Fibroblast of lung (primary cell): ENCODE measurements around the gene ADAD1. TPM values are rescaled to one million over a fixed set of nuclear protein-coding genes. Genes with fewer than 3 reads are reported as not detected.

Experiments used
- DNase-seq, 2 donors: peaks; one replicate each; pipeline versions ENCODE4 v3.0.0 to v3.0.0-alpha.2; 2010; ENCODE audit warnings: low read depth in 2 of 2
- H2AFZ ChIP-seq: 2 replicates; pipeline ENCODE4 v1.5.1; 2012; ENCODE audit warnings: low read length, control low read depth, inconsistent platforms
- H3K27ac ChIP-seq: 2 replicates; pipeline ENCODE4 v1.5.1; 2011; ENCODE audit warnings: low read length, control low read depth; ENCODE audit not compliant: insufficient read depth
- H3K27me3 ChIP-seq: 2 replicates; pipeline ENCODE4 v1.5.1; 2011; ENCODE audit warnings: mild to moderate bottlenecking, low read length; ENCODE audit not compliant: control insufficient read depth, insufficient read depth
- H3K36me3 ChIP-seq: 2 replicates; pipeline ENCODE4 v1.5.1; 2011; ENCODE audit warnings: low read length; ENCODE audit not compliant: control insufficient read depth, insufficient read depth
- H3K4me1 ChIP-seq: 2 replicates; pipeline ENCODE4 v1.5.1; 2011; ENCODE audit warnings: low read length; ENCODE audit not compliant: control insufficient read depth, insufficient read depth; ENCODE audit errors: extremely low read depth
- H3K4me2 ChIP-seq: 2 replicates; pipeline ENCODE4 v1.5.1; 2011; ENCODE audit warnings: low read length, control low read depth; ENCODE audit not compliant: insufficient read depth; ENCODE audit errors: extremely low read depth
- H3K4me3 ChIP-seq, 4 experiments: fragments of 200-600 bp in 1 of 4; sonication (generic) in 1 of 4; replicated peaks in 1 of 4; 2 replicates each; pipeline ENCODE4 v1.5.1; 2011 to 2016; ENCODE audit warnings: low read length in 4 of 4, low read depth in 3 of 4, mild to moderate bottlenecking in 3 of 4, control low read depth in 2 of 4, inconsistent platforms in 1 of 4, mixed read lengths in 1 of 4; ENCODE audit not compliant: insufficient read depth in 1 of 4; ENCODE audit errors: control extremely low read depth in 1 of 4
- H3K79me2 ChIP-seq: 2 replicates; pipeline ENCODE4 v1.5.1; 2012; ENCODE audit warnings: mild to moderate bottlenecking, low read length, inconsistent platforms; ENCODE audit not compliant: control insufficient read depth, insufficient read depth
- H3K9ac ChIP-seq: 2 replicates; pipeline ENCODE4 v1.5.1; 2011; ENCODE audit warnings: mild to moderate bottlenecking, low read length, control low read depth; ENCODE audit not compliant: insufficient read depth
- H3K9me3 ChIP-seq: 2 replicates; pipeline ENCODE4 v1.5.1; 2012; ENCODE audit warnings: low read depth, low read length; ENCODE audit not compliant: control insufficient read depth, insufficient read depth
- H4K20me1 ChIP-seq: 2 replicates; pipeline ENCODE4 v1.5.1; 2011; ENCODE audit warnings: low read length; ENCODE audit not compliant: control insufficient read depth, insufficient read depth; ENCODE audit errors: extremely low read depth
- CTCF ChIP-seq, 2 donors: IDR thresholded peaks in 1 of 2; conservative IDR thresholded peaks in 1 of 2; 1 replicate in 1 of 2; 2 replicates in 1 of 2; pipeline ENCODE4 v1.5.1; 2011 to 2012; ENCODE audit warnings: low read length in 2 of 2, control low read depth in 1 of 2, inconsistent platforms in 1 of 2, low read depth in 1 of 2, mild to moderate bottlenecking in 1 of 2
- EZH2 ChIP-seq: IDR thresholded peaks from 2 replicates; pipeline ENCODE4 v1.5.1; 2012; ENCODE audit warnings: low read length, control low read depth, mild to moderate bottlenecking; ENCODE audit errors: missing control alignments
- polyA plus RNA-seq, 2 donors: library from polyadenylated mRNA; depleted of rRNA in 1 of 2; stranded (reverse) in 1 of 2; unstranded in 1 of 2; fragments of >200 nt; gene quantifications; 2 replicates each; pipeline ENCODE4 v1.2.1, GENCODE V29; 2011 to 2012; ENCODE audit warnings: missing spikeins in 1 of 2
- total RNA-seq: library from RNA; depleted of rRNA; stranded (reverse); fragments of >200 nt; gene quantifications from 2 replicates; pipeline ENCODE4 v1.2.1, GENCODE V29; 2014

Gene ADAD1
- total and polyA plus RNA-seq, 2 donors (not counting 1 experiment from before 2014, with no cell fraction given) = not detected

DNA sequence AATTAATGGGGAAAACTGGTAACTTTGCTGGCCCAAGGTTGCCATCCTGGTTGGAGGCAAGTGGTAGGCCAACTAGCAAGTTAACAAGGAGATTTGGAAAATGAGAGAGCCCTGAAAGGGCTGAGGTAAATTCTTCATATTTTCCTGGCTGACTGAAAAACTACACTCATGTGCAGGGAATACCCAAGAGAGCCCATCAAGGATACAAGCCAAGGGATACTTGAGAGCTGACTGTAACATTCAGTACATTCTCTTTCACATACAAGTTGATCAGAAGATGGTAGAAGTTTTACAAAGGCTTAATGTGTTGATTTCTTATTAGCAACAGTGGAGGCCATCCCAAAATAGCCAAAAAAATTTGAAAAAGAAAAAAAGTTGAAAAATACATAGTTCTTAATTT lies 44.4 kb downstream of the ADAD1 start:
- Histone ChIP-seq H3K79me2 (no peaks in the 10 kb centered on the region), H3K9ac (no peak overlapping the region), H2AFZ (no peak overlapping the region), H4K20me1 (no peaks in the 10 kb centered on the region), H3K4me3 (no peak overlapping the region), H3K27ac (no peak overlapping the region), H3K36me3 (no peaks in the 10 kb centered on the region), H3K4me1 (no peaks in the 10 kb centered on the region), H3K4me2 (no peak overlapping the region), H3K9me3 (no peaks in the 10 kb centered on the region), H3K27me3 (no peaks in the 10 kb centered on the region)
- no peak for DNase-seq
- TF ChIP-seq EZH2 = no peak
- no peak for TF ChIP-seq CTCF (conservative IDR thresholded peaks at IDR 0.05 in 1 of 2, IDR thresholded peaks at IDR 0.05 in 1 of 2; ENCODE audit: low read depth in 1 of 2, low read length in 2 of 2)

DNA sequence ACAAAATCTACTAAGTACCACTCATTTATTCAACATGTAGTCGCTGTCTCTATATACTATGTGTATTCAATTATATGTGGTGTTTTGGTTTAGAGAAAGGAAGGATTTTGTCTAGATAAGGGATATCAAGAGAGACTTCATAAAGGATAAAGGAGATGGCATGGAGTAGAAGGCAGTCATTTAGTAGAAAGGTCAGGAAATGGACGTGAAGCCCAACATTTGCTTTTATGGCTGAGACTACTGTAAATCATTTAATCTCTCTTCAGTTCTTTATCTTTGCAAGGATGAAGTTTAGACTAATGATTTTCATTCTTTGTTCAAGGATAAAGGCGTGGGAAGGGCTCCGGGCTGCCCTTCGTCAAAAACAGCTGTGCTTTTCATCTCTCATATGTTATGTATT lies 52.5 kb downstream of the ADAD1 start:
- H3K4me2 ChIP-seq = no peak overlapping the region
- H3K4me3 ChIP-seq = no peak overlapping the region
- no peak overlapping the region for H3K27ac ChIP-seq
- no peaks in the 10 kb centered on the region for H3K27me3 ChIP-seq
- no peaks in the 10 kb centered on the region for H3K79me2 ChIP-seq
- H3K9me3 ChIP-seq = no peaks in the 10 kb centered on the region
- H2AFZ ChIP-seq = no peak overlapping the region
- no peaks in the 10 kb centered on the region for H4K20me1 ChIP-seq
- no peaks in the 10 kb centered on the region for H3K4me1 ChIP-seq
- TF ChIP-seq CTCF (conservative IDR thresholded peaks at IDR 0.05 in 1 of 2, IDR thresholded peaks at IDR 0.05 in 1 of 2; ENCODE audit: low read depth in 1 of 2, low read length in 2 of 2) (no peak), EZH2 (no peak)
- no peak for DNase-seq
- H3K36me3 ChIP-seq = no peaks in the 10 kb centered on the region
- H3K9ac ChIP-seq = no peak overlapping the region

- DNase-seq = no peak
These were observed 55.5 kb downstream of the ADAD1 start for GRCh38 chr4:122434285-122434684.

More at GRCh38 chr4:122434285-122434684, 55.5 kb downstream of the ADAD1 start:
- no peak overlapping the region for H3K27ac ChIP-seq
- no peak overlapping the region for H3K4me2 ChIP-seq
- TF ChIP-seq CTCF (conservative IDR thresholded peaks at IDR 0.05 in 1 of 2, IDR thresholded peaks at IDR 0.05 in 1 of 2; ENCODE audit: low read depth in 1 of 2, low read length in 2 of 2) (no peak), EZH2 (no peak)
- H3K27me3 ChIP-seq = no peaks in the 10 kb centered on the region
- no peaks in the 10 kb centered on the region for H3K36me3 ChIP-seq
- no peaks in the 10 kb centered on the region for H3K9me3 ChIP-seq
- H3K9ac ChIP-seq = no peak overlapping the region
- H2AFZ ChIP-seq = no peak overlapping the region
- H4K20me1 ChIP-seq = no peaks in the 10 kb centered on the region
- H3K4me3 ChIP-seq = no peak overlapping the region
- no peaks in the 10 kb centered on the region for H3K79me2 ChIP-seq
- no peaks in the 10 kb centered on the region for H3K4me1 ChIP-seq
